Measurements from ENCODE around the gene CDKN1C.

- TF ChIP-seq, protein P1, sequence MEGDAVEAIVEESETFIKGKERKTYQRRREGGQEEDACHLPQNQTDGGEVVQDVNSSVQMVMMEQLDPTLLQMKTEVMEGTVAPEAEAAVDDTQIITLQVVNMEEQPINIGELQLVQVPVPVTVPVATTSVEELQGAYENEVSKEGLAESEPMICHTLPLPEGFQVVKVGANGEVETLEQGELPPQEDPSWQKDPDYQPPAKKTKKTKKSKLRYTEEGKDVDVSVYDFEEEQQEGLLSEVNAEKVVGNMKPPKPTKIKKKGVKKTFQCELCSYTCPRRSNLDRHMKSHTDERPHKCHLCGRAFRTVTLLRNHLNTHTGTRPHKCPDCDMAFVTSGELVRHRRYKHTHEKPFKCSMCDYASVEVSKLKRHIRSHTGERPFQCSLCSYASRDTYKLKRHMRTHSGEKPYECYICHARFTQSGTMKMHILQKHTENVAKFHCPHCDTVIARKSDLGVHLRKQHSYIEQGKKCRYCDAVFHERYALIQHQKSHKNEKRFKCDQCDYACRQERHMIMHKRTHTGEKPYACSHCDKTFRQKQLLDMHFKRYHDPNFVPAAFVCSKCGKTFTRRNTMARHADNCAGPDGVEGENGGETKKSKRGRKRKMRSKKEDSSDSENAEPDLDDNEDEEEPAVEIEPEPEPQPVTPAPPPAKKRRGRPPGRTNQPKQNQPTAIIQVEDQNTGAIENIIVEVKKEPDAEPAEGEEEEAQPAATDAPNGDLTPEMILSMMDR (IDR thresholded peaks at IDR 0.05; ENCODE audit: low read length): no peak
- no peak for TF ChIP-seq EZH2 (optimal IDR thresholded peaks at IDR 0.05; ENCODE audit: low read depth, low read length)
Observed at GRCh38 chr11:2927121-2927800, 41.7 kb upstream of the CDKN1C start.

Measured in MM.1S (cell line).